ENCODE measurements around the gene UQCRH.

The UQCRH gene

DNA sequence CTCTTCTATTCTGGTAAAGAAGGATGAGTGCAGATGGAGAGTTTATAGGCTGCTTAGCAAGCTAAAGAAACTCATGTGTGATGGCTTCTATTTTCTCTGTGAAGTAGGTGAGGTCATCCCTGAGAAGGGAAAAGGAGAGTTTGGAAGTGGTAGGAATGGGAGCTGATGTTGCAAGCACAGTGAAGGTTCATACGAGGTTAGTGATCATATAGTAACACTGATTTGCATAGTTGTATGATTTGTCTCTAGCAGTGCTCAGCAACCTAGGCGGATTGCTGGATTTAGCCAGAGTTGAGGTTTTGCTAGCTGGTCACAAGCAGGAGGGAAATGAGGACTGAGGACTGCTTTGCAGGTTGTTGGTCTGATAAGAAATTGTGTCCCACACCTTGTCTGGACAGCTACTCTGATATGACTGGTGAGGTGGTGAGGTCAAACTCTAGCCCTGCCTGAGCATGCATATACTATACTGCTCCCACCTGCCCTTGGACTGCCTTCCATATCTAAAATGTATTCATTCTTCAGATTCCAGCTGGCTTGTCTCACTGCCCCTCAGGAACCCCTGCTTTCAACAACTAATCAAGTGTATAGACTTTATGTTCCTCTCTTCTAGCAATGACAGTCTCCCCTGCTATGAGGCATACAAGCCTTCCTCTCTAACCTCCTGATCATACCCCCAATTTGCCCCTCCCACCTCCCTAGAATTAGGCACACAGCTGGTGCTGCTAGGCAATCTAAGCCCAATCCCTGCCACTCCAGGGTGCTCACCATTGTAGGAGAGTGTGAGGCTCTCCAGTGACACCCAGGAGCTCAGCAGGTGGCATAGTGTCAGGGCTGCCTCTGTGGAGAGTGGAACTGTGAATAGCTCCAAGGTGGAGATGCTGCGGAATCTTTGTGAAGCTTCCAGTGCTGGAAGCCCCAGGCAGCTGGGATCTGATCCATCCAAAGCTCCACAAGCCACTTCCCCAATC, 18.6 kb upstream of the UQCRH start:
- intact Hi-C loops (cut with micrococcal nuclease), result no loop called here
- H3K36me3 Mint-ChIP-seq (ENCODE audit: low read depth), result peaks cover 86% of the 10 kb centered on the region
- H3K4me1 Mint-ChIP-seq (ENCODE audit: low read depth), result peaks cover 18% of the 10 kb centered on the region
- H3K9me3 Mint-ChIP-seq, result no peaks in the 10 kb centered on the region
- H3K27me3 Mint-ChIP-seq, result no peaks in the 10 kb centered on the region
- H3K27ac Mint-ChIP-seq, result no peak overlapping the region
- no peak overlapping the region for H3K4me3 Mint-ChIP-seq

DNA sequence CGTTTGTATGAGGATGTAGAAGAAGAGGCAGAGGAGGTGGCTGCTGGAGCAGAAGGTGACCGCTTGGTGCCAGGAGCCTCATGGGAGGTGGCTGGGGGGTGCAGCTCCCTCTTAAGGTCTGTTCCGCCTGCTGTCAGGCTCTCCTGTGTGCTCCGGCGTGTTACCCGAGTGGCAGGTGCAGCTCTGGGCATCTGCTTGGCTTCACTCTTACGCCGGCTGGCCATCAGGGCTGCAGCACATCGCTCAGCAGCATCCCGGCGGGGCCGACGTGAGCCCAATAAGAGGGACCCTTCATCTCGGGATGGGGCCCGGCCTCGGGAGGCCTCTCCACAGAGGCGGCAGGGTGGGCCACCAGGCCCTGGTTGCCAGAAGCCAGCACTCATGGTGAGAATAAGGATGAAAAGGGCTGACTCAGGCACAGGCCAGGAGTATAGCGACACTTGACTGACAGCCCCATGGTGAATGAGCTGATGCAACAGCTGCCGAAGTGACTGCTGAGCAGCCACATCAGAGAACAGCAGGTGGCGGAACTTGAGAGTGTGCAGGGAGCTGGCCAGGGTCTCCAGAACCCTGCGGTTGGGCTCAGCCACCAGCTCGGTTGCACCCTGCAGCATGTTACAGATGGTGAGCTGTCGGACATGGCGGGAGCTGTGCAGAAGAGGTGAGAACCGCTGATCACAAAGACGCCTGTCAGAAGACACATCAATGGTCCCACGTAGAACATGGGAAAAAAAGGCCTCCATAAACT, 17.6 kb upstream of the UQCRH start:
- H3K27ac Mint-ChIP-seq, result no peak overlapping the region
- no peaks in the 10 kb centered on the region for H3K9me3 Mint-ChIP-seq
- intact Hi-C loops (cut with micrococcal nuclease), result no loop called here
- H3K4me1 Mint-ChIP-seq (ENCODE audit: low read depth), result peaks cover 19% of the 10 kb centered on the region
- no peak overlapping the region for H3K4me3 Mint-ChIP-seq
- H3K36me3 Mint-ChIP-seq (ENCODE audit: low read depth), result peaks cover 78% of the 10 kb centered on the region
- no peaks in the 10 kb centered on the region for H3K27me3 Mint-ChIP-seq

GRCh38 chr1:46288485-46289133, 14.9 kb upstream of the UQCRH start:
- Mint-ChIP-seq H3K36me3 (ENCODE audit: low read depth) (peaks cover 67% of the 10 kb centered on the region), H3K4me1 (ENCODE audit: low read depth) (peaks cover 19% of the 10 kb centered on the region)
- intact Hi-C loops (cut with micrococcal nuclease), result no loop called here

DNA sequence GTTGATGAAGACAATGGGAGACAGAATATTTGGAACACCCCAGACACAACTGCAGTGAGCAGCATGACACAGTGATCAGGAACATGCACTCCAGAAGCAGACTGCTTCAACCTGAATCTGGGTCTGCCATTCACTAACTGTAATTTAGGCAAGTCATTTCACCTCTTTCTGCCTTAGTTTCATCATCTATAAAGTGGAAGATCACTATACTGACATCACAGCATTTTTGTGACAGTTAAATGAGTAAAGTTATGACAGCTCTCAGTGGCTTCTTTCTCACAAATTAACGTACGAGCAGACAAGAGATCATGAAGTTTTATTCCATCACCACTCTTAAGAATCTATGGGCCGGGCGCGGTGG, 14.4 kb upstream of the UQCRH start:
- H3K4me1 Mint-ChIP-seq (ENCODE audit: low read depth), result peaks cover 19% of the 10 kb centered on the region

More at GRCh38 chr1:46288485-46289133, 14.9 kb upstream of the UQCRH start:
- Mint-ChIP-seq H3K9me3 (no peaks in the 10 kb centered on the region), H3K27me3 (no peaks in the 10 kb centered on the region), H3K27ac (peak overlapping the region; percentile 63), H3K4me3 (no peak overlapping the region)

GRCh38 chr1:46289976-46290375, 13.5 kb upstream of the UQCRH start:
- peaks cover 19% of the 10 kb centered on the region for H3K4me1 Mint-ChIP-seq (ENCODE audit: low read depth)
- intact Hi-C loops (cut with micrococcal nuclease), result no loop called here
- no peaks in the 10 kb centered on the region for H3K27me3 Mint-ChIP-seq
- H3K36me3 Mint-ChIP-seq (ENCODE audit: low read depth), result peaks cover 67% of the 10 kb centered on the region
- no peak overlapping the region for H3K4me3 Mint-ChIP-seq
- H3K27ac Mint-ChIP-seq, result no peak overlapping the region
- H3K9me3 Mint-ChIP-seq, result no peaks in the 10 kb centered on the region

More for the DNA sequence above, 14.4 kb upstream of the UQCRH start:
- Mint-ChIP-seq H3K9me3 (no peaks in the 10 kb centered on the region), H3K27ac (peak overlapping the region; percentile 63), H3K36me3 (ENCODE audit: low read depth) (peaks cover 67% of the 10 kb centered on the region), H3K4me3 (no peak overlapping the region), H3K27me3 (no peaks in the 10 kb centered on the region)
- intact Hi-C loops (cut with micrococcal nuclease), result no loop called here

DNA sequence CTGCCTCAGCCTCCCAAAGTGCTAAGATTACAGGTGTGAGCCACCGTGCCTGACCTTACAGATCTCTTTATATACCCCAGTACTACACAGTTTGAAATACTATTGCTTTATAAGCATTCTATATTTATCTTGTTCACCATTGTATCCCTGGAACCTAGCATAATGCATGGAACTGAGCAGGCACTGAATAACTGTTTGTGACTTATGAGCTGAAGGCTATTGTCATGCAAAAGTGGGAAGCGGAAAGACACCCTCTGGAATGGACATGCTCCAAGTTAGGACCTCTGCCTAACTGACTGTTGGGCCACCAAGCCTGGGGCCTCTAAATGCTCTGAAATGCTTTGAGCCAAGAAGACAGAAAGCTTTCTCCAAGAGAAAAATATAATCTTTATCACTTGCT, 8.2 kb upstream of the UQCRH start:
- Mint-ChIP-seq H3K4me3 (no peak overlapping the region), H3K4me1 (ENCODE audit: low read depth) (peaks cover 2% of the 10 kb centered on the region), H3K36me3 (ENCODE audit: low read depth) (peaks cover 63% of the 10 kb centered on the region), H3K9me3 (no peaks in the 10 kb centered on the region), H3K27me3 (no peaks in the 10 kb centered on the region), H3K27ac (no peak overlapping the region)
- intact Hi-C loops (cut with micrococcal nuclease), result no loop called here

DNA sequence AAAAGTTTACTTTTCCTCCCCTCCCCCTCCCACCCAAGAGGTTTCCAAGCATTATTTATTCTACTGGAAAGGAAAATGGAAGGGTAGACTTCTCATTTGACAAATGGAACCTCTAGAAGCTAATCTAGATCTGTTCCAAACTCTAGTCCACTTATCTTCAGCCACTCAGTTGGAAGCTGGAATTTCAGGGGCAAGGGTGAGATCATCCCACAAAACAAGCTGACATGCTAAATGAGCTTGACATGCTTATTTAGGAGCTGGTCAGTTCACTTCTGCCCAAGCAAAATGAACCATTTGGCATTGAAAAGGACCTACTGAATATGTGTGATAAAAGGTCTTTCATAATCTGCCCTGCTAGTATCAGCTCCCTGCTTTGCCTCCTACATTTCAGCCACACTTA, 5.1 kb upstream of the UQCRH start:
- Mint-ChIP-seq H3K4me3 (no peak overlapping the region), H3K27ac (no peak overlapping the region), H3K36me3 (ENCODE audit: low read depth) (peaks cover 71% of the 10 kb centered on the region), H3K4me1 (ENCODE audit: low read depth) (peaks cover 17% of the 10 kb centered on the region), H3K27me3 (no peaks in the 10 kb centered on the region), H3K9me3 (no peaks in the 10 kb centered on the region)
- intact Hi-C loops (cut with micrococcal nuclease), result no loop called here

DNA sequence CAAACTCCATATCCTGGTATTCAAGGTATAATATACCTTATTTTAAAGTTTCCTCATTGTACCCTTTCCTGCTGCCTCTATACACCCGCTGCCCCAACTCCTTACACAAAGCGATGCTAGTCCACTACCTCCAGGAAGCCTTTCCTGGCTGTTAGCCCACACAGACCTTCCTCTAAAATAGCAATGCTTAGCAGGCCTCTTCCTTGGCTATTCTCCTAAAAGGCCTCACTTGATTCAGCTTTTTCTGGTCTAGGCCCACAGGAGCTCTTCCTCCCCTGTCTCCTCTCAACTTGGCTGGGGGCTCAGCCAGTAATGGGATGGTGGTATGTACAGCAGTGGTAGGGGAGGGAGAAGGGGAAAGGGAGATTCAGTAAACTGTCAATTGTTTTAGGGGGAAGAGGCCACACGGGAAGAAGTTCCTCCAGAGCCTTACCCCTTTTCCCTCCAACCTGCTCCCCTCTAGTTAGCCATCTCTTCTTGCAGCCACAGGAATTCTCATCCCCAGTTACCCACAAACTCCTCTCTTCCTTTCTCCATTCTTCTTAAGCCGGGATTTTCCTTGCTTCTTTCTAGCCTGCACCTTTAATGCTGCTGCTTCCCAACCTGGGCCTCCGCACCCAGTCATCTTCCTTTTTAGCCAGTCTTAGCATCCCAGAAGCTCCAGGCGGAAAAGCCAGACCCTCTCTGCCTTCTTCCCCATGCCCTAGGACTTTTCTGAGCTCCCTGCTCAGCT, 2.7 kb upstream of the UQCRH start:
- Mint-ChIP-seq H3K4me1 (ENCODE audit: low read depth) (peaks cover 31% of the 10 kb centered on the region), H3K27ac (peak overlapping the region; percentile 99), H3K27me3 (no peaks in the 10 kb centered on the region), H3K4me3 (peak overlapping the region; percentile 99), H3K36me3 (ENCODE audit: low read depth) (peaks cover 57% of the 10 kb centered on the region), H3K9me3 (no peaks in the 10 kb centered on the region)
- intact Hi-C loops (cut with micrococcal nuclease), result loop anchor here (5.0 kb wide), 1 partner anchor 41 kb away; the partner anchor contains the start of gene NSUN4

GRCh38 chr1:46301406-46301807, 2.1 kb upstream of the UQCRH start:
- Mint-ChIP-seq H3K4me3 (peak overlapping the region; percentile 99), H3K9me3 (no peaks in the 10 kb centered on the region), H3K27me3 (no peaks in the 10 kb centered on the region), H3K27ac (peak overlapping the region; percentile 99), H3K4me1 (ENCODE audit: low read depth) (peaks cover 34% of the 10 kb centered on the region), H3K36me3 (ENCODE audit: low read depth) (peaks cover 57% of the 10 kb centered on the region)
- intact Hi-C loops (cut with micrococcal nuclease), result loop anchor here (5.0 kb wide), 1 partner anchor 41 kb away; the partner anchor contains the start of gene NSUN4

DNA sequence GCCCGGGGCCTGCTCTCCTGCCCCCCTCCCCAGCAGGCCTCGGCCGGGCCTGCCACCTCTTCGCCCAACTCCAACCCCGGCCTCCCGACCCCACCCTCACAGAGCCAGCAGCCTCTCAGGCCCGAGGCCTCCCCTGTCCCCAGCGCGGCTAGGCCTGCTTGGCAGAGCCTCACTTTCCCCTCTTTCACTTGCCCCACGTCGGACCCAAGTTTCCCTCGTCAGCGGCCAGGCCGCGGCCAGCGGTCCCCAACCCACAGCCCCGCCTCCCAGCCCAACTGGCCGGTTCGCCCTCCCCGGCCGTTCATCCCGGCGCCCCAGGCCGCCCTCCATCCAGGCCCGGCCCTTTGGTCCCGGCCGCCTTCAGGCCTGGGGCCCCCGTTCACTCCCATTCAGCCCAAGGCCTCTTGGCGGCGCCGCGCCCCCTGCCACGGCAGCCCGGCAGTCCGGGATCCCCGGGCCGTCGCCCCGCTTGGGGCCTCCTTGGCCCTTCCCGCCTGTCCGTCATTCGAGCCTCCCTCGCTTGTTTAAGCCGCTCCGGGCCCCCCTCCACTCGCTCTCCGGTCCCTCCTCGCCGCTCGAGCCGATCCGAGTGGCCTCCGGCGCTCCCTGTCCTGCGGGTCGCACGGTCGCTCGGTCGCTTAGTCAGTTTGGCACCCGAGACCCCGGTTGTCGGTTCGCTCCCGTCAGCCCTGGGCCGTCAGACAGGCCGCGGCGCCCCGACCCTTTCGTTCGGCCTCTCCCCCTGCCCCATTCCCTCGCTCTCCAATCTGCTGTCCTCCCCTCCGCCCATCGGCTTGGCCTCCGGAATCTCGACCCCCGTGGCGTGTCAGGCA, 1.5 kb upstream of the UQCRH start:
- H3K9me3 Mint-ChIP-seq, result no peaks in the 10 kb centered on the region
- peaks cover 41% of the 10 kb centered on the region for H3K4me1 Mint-ChIP-seq (ENCODE audit: low read depth)
- H3K4me3 Mint-ChIP-seq, result peak overlapping the region; percentile 99
- peak overlapping the region; percentile 99 for H3K27ac Mint-ChIP-seq
- intact Hi-C loops (cut with micrococcal nuclease), result loop anchor here (2.0 to 5.0 kb wide), 2 partner anchors 40 to 55 kb away; partner anchors contain the start of genes NSUN4 and RAD54L
- H3K36me3 Mint-ChIP-seq (ENCODE audit: low read depth), result peaks cover 57% of the 10 kb centered on the region
- H3K27me3 Mint-ChIP-seq, result no peaks in the 10 kb centered on the region

DNA sequence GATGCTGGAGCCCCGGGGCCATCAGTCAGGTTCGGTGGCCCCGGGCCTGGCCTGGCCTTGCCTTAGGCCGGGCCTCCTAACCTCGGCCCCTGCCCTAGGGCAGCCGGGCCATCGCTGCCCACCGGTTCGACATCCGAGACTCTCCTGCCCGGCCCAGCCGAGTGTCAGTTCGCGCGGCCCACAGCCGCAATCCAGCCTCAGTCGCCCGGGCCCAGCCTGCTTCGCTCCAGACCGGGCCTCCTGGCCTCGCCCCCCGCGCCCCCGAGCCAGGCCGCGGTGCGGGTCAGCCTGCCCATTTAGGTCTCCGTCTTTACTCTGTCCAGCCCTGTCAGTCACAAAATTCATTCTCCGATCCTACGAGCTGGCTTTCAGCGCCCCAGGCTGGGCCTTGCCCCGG, 859 bp upstream of the UQCRH start:
- peak overlapping the region; percentile 99 for H3K27ac Mint-ChIP-seq
- H3K27me3 Mint-ChIP-seq, result no peaks in the 10 kb centered on the region
- H3K36me3 Mint-ChIP-seq (ENCODE audit: low read depth), result peaks cover 57% of the 10 kb centered on the region
- peak overlapping the region; percentile 99 for H3K4me3 Mint-ChIP-seq
- peaks cover 47% of the 10 kb centered on the region for H3K4me1 Mint-ChIP-seq (ENCODE audit: low read depth)
- intact Hi-C loops (cut with micrococcal nuclease), result loop anchor here (2.0 to 5.0 kb wide), 2 partner anchors 40 to 56 kb away; partner anchors contain the start of genes NSUN4 and RAD54L
- no peaks in the 10 kb centered on the region for H3K9me3 Mint-ChIP-seq

DNA sequence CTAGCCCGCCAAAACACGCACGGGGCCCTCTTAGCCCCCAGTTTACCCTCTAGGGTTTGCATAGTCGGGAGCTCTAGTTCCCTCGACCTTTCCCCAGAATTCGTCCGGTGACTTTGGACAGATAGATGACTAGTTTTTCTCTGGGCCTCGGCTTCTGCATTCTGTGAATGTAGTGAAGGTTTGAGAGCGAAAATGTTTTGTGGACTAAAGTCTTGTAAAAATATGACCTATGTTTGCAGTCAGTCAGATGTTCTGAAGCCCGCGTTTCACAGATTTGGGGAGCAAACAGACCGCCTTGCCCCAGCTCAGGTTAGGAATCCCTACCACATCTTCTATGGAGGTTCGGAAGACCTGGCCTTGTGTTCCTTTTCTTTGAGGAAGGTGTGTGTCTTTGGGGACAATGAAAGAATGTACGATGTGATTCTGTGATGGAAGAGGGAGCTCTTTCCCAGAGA, 401 bp downstream of the UQCRH start:
- Mint-ChIP-seq H3K36me3 (ENCODE audit: low read depth) (peaks cover 63% of the 10 kb centered on the region), H3K4me1 (ENCODE audit: low read depth) (peaks cover 59% of the 10 kb centered on the region), H3K9me3 (no peaks in the 10 kb centered on the region), H3K4me3 (peak overlapping the region; percentile 99), H3K27me3 (no peaks in the 10 kb centered on the region), H3K27ac (peak overlapping the region; percentile 99)
- intact Hi-C loops (cut with micrococcal nuclease), result loop anchor here (2.0 to 5.0 kb wide), 2 partner anchors 38 to 57 kb away; partner anchors contain the start of genes NSUN4 and RAD54L

All from dendritic cell treated with granulocyte-macrophage colony-stimulating factor and Interleukin-4, amounts not matched to agents 40 ng/mL and 50 ng/mL, for 4 days (primary cell).